ENCODE measurements around the gene ZNF426.

Gene ZNF426

GRCh38 chr19:9494096-9494495 is 44.3 kb downstream of the ZNF426 start:
- no peak for DNase-seq

- DNase-seq = no peak
Observed at GRCh38 chr19:9487016-9487415, 51.4 kb downstream of the ZNF426 start.

- no peak for DNase-seq
Observed at GRCh38 chr19:9485140-9485539, 53.3 kb downstream of the ZNF426 start.

GRCh38 chr19:9474975-9475374 is 63.5 kb downstream of the ZNF426 start:
- DNase-seq = no peak
